ENCODE results near the gene BORCS5. TPM values are rescaled to one million over a fixed set of nuclear protein-coding genes. Genes with fewer than 3 reads are reported as not detected.

BORCS5 gene
- total and polyA plus RNA-seq, 2 donors (not counting 1 experiment from before 2014, with no cell fraction given) = 11.9 to 46.2 TPM

DNA sequence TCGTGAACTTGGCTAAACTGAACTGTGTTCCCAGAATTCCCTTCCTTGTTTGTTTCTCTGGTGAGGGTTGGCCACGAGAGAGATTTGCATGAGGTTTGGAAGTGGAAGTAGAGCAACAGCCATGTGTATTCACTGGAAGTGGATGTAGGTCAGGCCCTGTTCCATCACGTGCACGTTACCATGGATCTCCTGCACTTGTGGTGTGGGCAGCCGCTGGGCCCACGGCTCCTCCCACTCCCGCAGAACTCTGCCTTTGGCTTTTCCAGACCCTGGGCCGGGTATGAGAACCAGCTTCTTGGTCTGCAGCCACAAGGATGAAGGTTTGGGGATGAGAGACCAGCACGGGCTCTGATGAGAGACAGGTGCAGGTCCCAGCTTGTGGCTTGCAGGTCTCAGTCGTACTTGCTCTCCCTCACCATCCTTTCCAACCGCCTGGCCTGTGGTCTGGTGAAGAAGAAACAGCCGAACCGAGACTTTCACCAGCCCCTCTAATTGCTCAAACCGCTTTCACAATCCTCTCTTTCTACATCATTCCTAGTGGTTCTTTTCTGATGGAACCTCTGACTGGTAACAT, 110.9 kb downstream of the BORCS5 start:
- no peak overlapping the region for H3K9ac ChIP-seq (ENCODE audit: low read length)
- no peak overlapping the region for H3K27ac ChIP-seq (ENCODE audit: low read length in 2 of 2)
- H4K20me1 ChIP-seq (ENCODE audit: control insufficient read depth, insufficient read depth, low read length, poor library complexity, severe bottlenecking) = no peaks in the 10 kb centered on the region
- H3K4me1 ChIP-seq (ENCODE audit: control insufficient read depth in 2 of 2, insufficient read depth in 2 of 2, low read length in 2 of 2) = peaks cover 0 to 6% of the 10 kb centered on the region in 2 donors
- H3K79me2 ChIP-seq (ENCODE audit: control insufficient read depth, insufficient read depth, low read length) = no peaks in the 10 kb centered on the region
- Mint-ChIP-seq H3K4me3 (no peak overlapping the region), H3K27me3 (no peaks in the 10 kb centered on the region), H3K9me3 (ENCODE audit: insufficient read depth) (no peaks in the 10 kb centered on the region), H3K4me1 (peaks cover 19% of the 10 kb centered on the region), H3K27ac (no peak overlapping the region)
- CTCF ChIA-PET = no interaction called here
- intact Hi-C loops (cut with micrococcal nuclease) = no loop called here
- no peaks in the 10 kb centered on the region for H3K9me3 ChIP-seq (ENCODE audit: control extremely low read depth in 1 of 3, control insufficient read depth in 2 of 3, insufficient read depth in 1 of 3, low read length in 2 of 3)
- POLR2A ChIA-PET = no interaction called here
- peaks cover 2 to 33% of the 10 kb centered on the region in 2 experiments for H3K36me3 ChIP-seq (replicated peaks in 1 of 2; ENCODE audit: control extremely low read depth in 1 of 2, control insufficient read depth in 1 of 2, extremely low read depth in 1 of 2, insufficient read depth in 2 of 2, low read length in 1 of 2)
- H3K4me3 ChIP-seq (ENCODE audit: control extremely low read depth in 1 of 5, extremely low read depth in 1 of 5, insufficient read depth in 1 of 5, low read depth in 2 of 5, low read length in 4 of 5) = no peak overlapping the region
- no peaks in the 10 kb centered on the region for H3K27me3 ChIP-seq (replicated peaks in 1 of 4; ENCODE audit: control extremely low read depth in 1 of 4, control insufficient read depth in 3 of 4, insufficient read depth in 4 of 4, low read length in 3 of 4)
- no peak for TF ChIP-seq EZH2 (IDR thresholded peaks at IDR 0.05; ENCODE audit: borderline replicate concordance, insufficient read depth, low read depth, low read length, poor library complexity, severe bottlenecking)
- TF ChIP-seq, protein P1, sequence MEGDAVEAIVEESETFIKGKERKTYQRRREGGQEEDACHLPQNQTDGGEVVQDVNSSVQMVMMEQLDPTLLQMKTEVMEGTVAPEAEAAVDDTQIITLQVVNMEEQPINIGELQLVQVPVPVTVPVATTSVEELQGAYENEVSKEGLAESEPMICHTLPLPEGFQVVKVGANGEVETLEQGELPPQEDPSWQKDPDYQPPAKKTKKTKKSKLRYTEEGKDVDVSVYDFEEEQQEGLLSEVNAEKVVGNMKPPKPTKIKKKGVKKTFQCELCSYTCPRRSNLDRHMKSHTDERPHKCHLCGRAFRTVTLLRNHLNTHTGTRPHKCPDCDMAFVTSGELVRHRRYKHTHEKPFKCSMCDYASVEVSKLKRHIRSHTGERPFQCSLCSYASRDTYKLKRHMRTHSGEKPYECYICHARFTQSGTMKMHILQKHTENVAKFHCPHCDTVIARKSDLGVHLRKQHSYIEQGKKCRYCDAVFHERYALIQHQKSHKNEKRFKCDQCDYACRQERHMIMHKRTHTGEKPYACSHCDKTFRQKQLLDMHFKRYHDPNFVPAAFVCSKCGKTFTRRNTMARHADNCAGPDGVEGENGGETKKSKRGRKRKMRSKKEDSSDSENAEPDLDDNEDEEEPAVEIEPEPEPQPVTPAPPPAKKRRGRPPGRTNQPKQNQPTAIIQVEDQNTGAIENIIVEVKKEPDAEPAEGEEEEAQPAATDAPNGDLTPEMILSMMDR (IDR thresholded peaks at IDR 0.05) = no peak
- H3K4me2 ChIP-seq (replicated peaks; ENCODE audit: low read depth, low read length, poor library complexity, severe bottlenecking) = no peak overlapping the region
- WGBS (ENCODE audit: insufficient coverage) = 92% methylated on average over 13 of the region's 14 CpGs
- ATAC-seq (ENCODE audit: low read depth) = no peak
- DNase-seq = no peak
- H2AFZ ChIP-seq (ENCODE audit: insufficient read depth, low read depth, low read length, poor library complexity, severe bottlenecking) = no peak overlapping the region

DNA sequence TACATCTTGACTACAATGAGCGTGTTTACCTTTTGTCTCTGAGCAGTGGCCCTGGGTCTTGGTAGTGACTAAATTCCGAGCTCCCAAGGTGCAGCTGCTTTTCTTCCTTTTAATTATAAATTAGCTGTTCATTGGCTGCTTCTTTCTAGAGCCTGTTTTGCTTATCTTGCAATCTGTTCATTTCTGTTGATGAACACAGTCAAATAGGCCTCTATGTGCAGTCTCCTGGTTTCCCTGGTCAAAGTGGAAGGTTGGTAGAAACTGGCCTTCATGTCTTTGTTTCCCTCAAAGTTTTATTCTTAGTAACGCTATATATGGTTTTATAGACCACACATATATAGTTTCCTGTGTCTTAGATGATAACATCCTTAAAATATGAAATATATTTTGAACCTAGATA, 111.7 kb downstream of the BORCS5 start:
- Histone ChIP-seq H3K36me3 (replicated peaks in 1 of 2; ENCODE audit: control extremely low read depth in 1 of 2, control insufficient read depth in 1 of 2, extremely low read depth in 1 of 2, insufficient read depth in 2 of 2, low read length in 1 of 2) (peaks cover 2 to 35% of the 10 kb centered on the region in 2 experiments), H3K9ac (ENCODE audit: low read length) (no peak overlapping the region), H3K79me2 (ENCODE audit: control insufficient read depth, insufficient read depth, low read length) (no peaks in the 10 kb centered on the region), H2AFZ (ENCODE audit: insufficient read depth, low read depth, low read length, poor library complexity, severe bottlenecking) (no peak overlapping the region), H3K4me3 (ENCODE audit: control extremely low read depth in 1 of 5, extremely low read depth in 1 of 5, insufficient read depth in 1 of 5, low read depth in 2 of 5, low read length in 4 of 5) (no peak overlapping the region), H4K20me1 (ENCODE audit: control insufficient read depth, insufficient read depth, low read length, poor library complexity, severe bottlenecking) (no peaks in the 10 kb centered on the region), H3K27ac (ENCODE audit: low read length in 2 of 2) (no peak overlapping the region), H3K4me1 (ENCODE audit: control insufficient read depth in 2 of 2, insufficient read depth in 2 of 2, low read length in 2 of 2) (peaks cover 0 to 6% of the 10 kb centered on the region in 2 donors), H3K27me3 (replicated peaks in 1 of 4; ENCODE audit: control extremely low read depth in 1 of 4, control insufficient read depth in 3 of 4, insufficient read depth in 4 of 4, low read length in 3 of 4) (no peaks in the 10 kb centered on the region), H3K9me3 (ENCODE audit: control extremely low read depth in 1 of 3, control insufficient read depth in 2 of 3, insufficient read depth in 1 of 3, low read length in 2 of 3) (no peaks in the 10 kb centered on the region), H3K4me2 (replicated peaks; ENCODE audit: low read depth, low read length, poor library complexity, severe bottlenecking) (no peak overlapping the region)
- H3K27ac Mint-ChIP-seq = no peak overlapping the region
- no peak overlapping the region for H3K4me3 Mint-ChIP-seq
- intact Hi-C loops (cut with micrococcal nuclease) = no loop called here
- H3K27me3 Mint-ChIP-seq = no peaks in the 10 kb centered on the region
- CTCF ChIA-PET = interaction anchor here (0.6 kb wide), 1 partner anchor 146 kb away, joined by 3 read pairs; no protein-coding TSS in a partner anchor
- 58% methylated on average over 2 of the region's 3 CpGs for WGBS (ENCODE audit: insufficient coverage)
- H3K4me1 Mint-ChIP-seq = peaks cover 21% of the 10 kb centered on the region
- no peaks in the 10 kb centered on the region for H3K9me3 Mint-ChIP-seq (ENCODE audit: insufficient read depth)
- TF ChIP-seq EZH2 (IDR thresholded peaks at IDR 0.05; ENCODE audit: borderline replicate concordance, insufficient read depth, low read depth, low read length, poor library complexity, severe bottlenecking) = no peak
- TF ChIP-seq, protein P1 (IDR thresholded peaks at IDR 0.05) = no peak
- DNase-seq = no peak
- POLR2A ChIA-PET = no interaction called here
- no peak for ATAC-seq (ENCODE audit: low read depth)
